ENCODE data around the gene BABAM2. TPM values are rescaled to one million over a fixed set of nuclear protein-coding genes. Genes with fewer than 3 reads are reported as not detected.
A peak's percentile ranks its signal among the peaks of the same experiment; 100 is the strongest.

The BABAM2 gene
- polyA plus RNA-seq, 3 donors = 33.2 to 52.8 (median 49.3) TPM

GRCh38 chr2:28375236-28375635, 484.7 kb downstream of the BABAM2 start:
- Histone ChIP-seq H3K27me3 (ENCODE audit: control insufficient read depth in 2 of 2, insufficient read depth in 2 of 2, low read length in 2 of 2) (no peaks in the 10 kb centered on the region), H3K4me2 (replicated peaks; ENCODE audit: extremely low read depth, low read length, poor library complexity, severe bottlenecking) (no peak overlapping the region), H3K9ac (ENCODE audit: insufficient read depth, low read length, poor library complexity, severe bottlenecking) (no peak overlapping the region), H3K79me2 (ENCODE audit: insufficient read depth, low read length) (no peaks in the 10 kb centered on the region), H3K9me3 (replicated peaks in 1 of 2; ENCODE audit: control insufficient read depth in 1 of 2, insufficient read depth in 1 of 2, low read length in 2 of 2) (no peaks in the 10 kb centered on the region), H2AFZ (ENCODE audit: insufficient read depth, low read depth, low read length, poor library complexity, severe bottlenecking) (no peak overlapping the region), H3K4me3 (replicated peaks in 1 of 3; ENCODE audit: low read depth in 2 of 3, low read length in 3 of 3) (no peak overlapping the region), H3K36me3 (replicated peaks in 1 of 2; ENCODE audit: control insufficient read depth in 1 of 2, insufficient read depth in 2 of 2, low read length in 2 of 2) (no peaks in the 10 kb centered on the region), H3K27ac (ENCODE audit: low read depth in 1 of 2, low read length in 2 of 2) (no peak overlapping the region), H3K4me1 (ENCODE audit: control insufficient read depth in 1 of 2, insufficient read depth in 2 of 2, low read length in 2 of 2) (peaks cover 21 to 29% of the 10 kb centered on the region in 2 donors), H4K20me1 (ENCODE audit: insufficient read depth, low read length) (no peaks in the 10 kb centered on the region)
- peaks cover 0 to 2% (median 0%) of the 10 kb centered on the region in 7 donors for H3K9me3 Mint-ChIP-seq
- H3K27me3 Mint-ChIP-seq (ENCODE audit: low read depth in 3 of 3) = peaks cover 5 to 13% (median 9%) of the 10 kb centered on the region in 3 donors
- no peak for DNase-seq
- WGBS (ENCODE audit: insufficient coverage) = 88% methylated on average over 3 of the region's 3 CpGs
- H3K27ac Mint-ChIP-seq = peak overlapping the region in 1 of 7 donors; percentile 7
- no peak overlapping the region for H3K4me3 Mint-ChIP-seq
- peaks cover 34% of the 10 kb centered on the region for H3K4me1 Mint-ChIP-seq
- intact Hi-C loops (cut with micrococcal nuclease) = loop anchor here in 1 of 2 donors (5.0 kb wide), 1 partner anchor 33 kb away; no protein-coding TSS in a partner anchor
- TF ChIP-seq CTCF (IDR thresholded peaks at IDR 0.05) = no peak
- H3K36me3 Mint-ChIP-seq = peaks cover 0 to 3% of the 10 kb centered on the region in 2 donors

GRCh38 chr2:28375742-28376631, 485.5 kb downstream of the BABAM2 start:
- H3K36me3 Mint-ChIP-seq = peaks cover 0 to 3% of the 10 kb centered on the region in 2 donors
- peaks cover 31% of the 10 kb centered on the region for H3K4me1 Mint-ChIP-seq
- no peak overlapping the region for H2AFZ ChIP-seq (ENCODE audit: insufficient read depth, low read depth, low read length, poor library complexity, severe bottlenecking)
- H3K9me3 ChIP-seq (replicated peaks in 1 of 2; ENCODE audit: control insufficient read depth in 1 of 2, insufficient read depth in 1 of 2, low read length in 2 of 2) = no peaks in the 10 kb centered on the region
- H3K4me2 ChIP-seq (replicated peaks; ENCODE audit: extremely low read depth, low read length, poor library complexity, severe bottlenecking) = no peak overlapping the region
- H3K27ac Mint-ChIP-seq = peak overlapping the region in 1 of 7 donors; percentile 7
- intact Hi-C loops (cut with micrococcal nuclease) = loop anchor here in 1 of 2 donors (5.0 kb wide), 1 partner anchor 34 kb away; no protein-coding TSS in a partner anchor
- no peak for TF ChIP-seq CTCF (IDR thresholded peaks at IDR 0.05)
- H3K4me1 ChIP-seq (ENCODE audit: control insufficient read depth in 1 of 2, insufficient read depth in 2 of 2, low read length in 2 of 2) = peaks cover 21 to 29% of the 10 kb centered on the region in 2 donors
- no peaks in the 10 kb centered on the region for H3K79me2 ChIP-seq (ENCODE audit: insufficient read depth, low read length)
- peaks cover 0 to 2% (median 0%) of the 10 kb centered on the region in 7 donors for H3K9me3 Mint-ChIP-seq
- H3K27ac ChIP-seq (ENCODE audit: low read depth in 1 of 2, low read length in 2 of 2) = no peak overlapping the region
- H3K9ac ChIP-seq (ENCODE audit: insufficient read depth, low read length, poor library complexity, severe bottlenecking) = no peak overlapping the region
- no peak for DNase-seq
- H3K36me3 ChIP-seq (replicated peaks in 1 of 2; ENCODE audit: control insufficient read depth in 1 of 2, insufficient read depth in 2 of 2, low read length in 2 of 2) = no peaks in the 10 kb centered on the region
- H3K27me3 ChIP-seq (ENCODE audit: control insufficient read depth in 2 of 2, insufficient read depth in 2 of 2, low read length in 2 of 2) = no peaks in the 10 kb centered on the region
- H3K4me3 ChIP-seq (replicated peaks in 1 of 3; ENCODE audit: low read depth in 2 of 3, low read length in 3 of 3) = no peak overlapping the region
- H3K4me3 Mint-ChIP-seq = no peak overlapping the region
- H3K27me3 Mint-ChIP-seq (ENCODE audit: low read depth in 3 of 3) = peaks cover 5 to 10% (median 9%) of the 10 kb centered on the region in 3 donors
- no peaks in the 10 kb centered on the region for H4K20me1 ChIP-seq (ENCODE audit: insufficient read depth, low read length)
- WGBS (ENCODE audit: insufficient coverage) = 100% methylated on average over 6 of the region's 8 CpGs
